Fibroblast of lung (primary cell): ENCODE data around the gene TMEM19. TPM values are rescaled to one million over a fixed set of nuclear protein-coding genes. Genes with fewer than 3 reads are reported as not detected.

Experiments
- DNase-seq, 2 donors: peaks; one replicate each; pipeline versions ENCODE4 v3.0.0 to v3.0.0-alpha.2; 2010; ENCODE audit warnings: low read depth in 2 of 2
- H2AFZ ChIP-seq: 2 replicates; pipeline ENCODE4 v1.5.1; 2012; ENCODE audit warnings: low read length, control low read depth, inconsistent platforms
- H3K27ac ChIP-seq: 2 replicates; pipeline ENCODE4 v1.5.1; 2011; ENCODE audit warnings: low read length, control low read depth; ENCODE audit not compliant: insufficient read depth
- H3K27me3 ChIP-seq: 2 replicates; pipeline ENCODE4 v1.5.1; 2011; ENCODE audit warnings: mild to moderate bottlenecking, low read length; ENCODE audit not compliant: control insufficient read depth, insufficient read depth
- H3K36me3 ChIP-seq: 2 replicates; pipeline ENCODE4 v1.5.1; 2011; ENCODE audit warnings: low read length; ENCODE audit not compliant: control insufficient read depth, insufficient read depth
- H3K4me1 ChIP-seq: 2 replicates; pipeline ENCODE4 v1.5.1; 2011; ENCODE audit warnings: low read length; ENCODE audit not compliant: control insufficient read depth, insufficient read depth; ENCODE audit errors: extremely low read depth
- H3K4me2 ChIP-seq: 2 replicates; pipeline ENCODE4 v1.5.1; 2011; ENCODE audit warnings: low read length, control low read depth; ENCODE audit not compliant: insufficient read depth; ENCODE audit errors: extremely low read depth
- H3K4me3 ChIP-seq, 4 experiments: fragments of 200-600 bp in 1 of 4; sonication (generic) in 1 of 4; replicated peaks in 1 of 4; 2 replicates each; pipeline ENCODE4 v1.5.1; 2011 to 2016; ENCODE audit warnings: low read length in 4 of 4, low read depth in 3 of 4, mild to moderate bottlenecking in 3 of 4, control low read depth in 2 of 4, inconsistent platforms in 1 of 4, mixed read lengths in 1 of 4; ENCODE audit not compliant: insufficient read depth in 1 of 4; ENCODE audit errors: control extremely low read depth in 1 of 4
- H3K79me2 ChIP-seq: 2 replicates; pipeline ENCODE4 v1.5.1; 2012; ENCODE audit warnings: mild to moderate bottlenecking, low read length, inconsistent platforms; ENCODE audit not compliant: control insufficient read depth, insufficient read depth
- H3K9ac ChIP-seq: 2 replicates; pipeline ENCODE4 v1.5.1; 2011; ENCODE audit warnings: mild to moderate bottlenecking, low read length, control low read depth; ENCODE audit not compliant: insufficient read depth
- H3K9me3 ChIP-seq: 2 replicates; pipeline ENCODE4 v1.5.1; 2012; ENCODE audit warnings: low read depth, low read length; ENCODE audit not compliant: control insufficient read depth, insufficient read depth
- H4K20me1 ChIP-seq: 2 replicates; pipeline ENCODE4 v1.5.1; 2011; ENCODE audit warnings: low read length; ENCODE audit not compliant: control insufficient read depth, insufficient read depth; ENCODE audit errors: extremely low read depth
- CTCF ChIP-seq, 2 donors: IDR thresholded peaks in 1 of 2; conservative IDR thresholded peaks in 1 of 2; 1 replicate in 1 of 2; 2 replicates in 1 of 2; pipeline ENCODE4 v1.5.1; 2011 to 2012; ENCODE audit warnings: low read length in 2 of 2, control low read depth in 1 of 2, inconsistent platforms in 1 of 2, low read depth in 1 of 2, mild to moderate bottlenecking in 1 of 2
- EZH2 ChIP-seq: IDR thresholded peaks from 2 replicates; pipeline ENCODE4 v1.5.1; 2012; ENCODE audit warnings: low read length, control low read depth, mild to moderate bottlenecking; ENCODE audit errors: missing control alignments
- polyA plus RNA-seq, 2 donors: library from polyadenylated mRNA; depleted of rRNA in 1 of 2; stranded (reverse) in 1 of 2; unstranded in 1 of 2; fragments of >200 nt; gene quantifications; 2 replicates each; pipeline ENCODE4 v1.2.1, GENCODE V29; 2011 to 2012; ENCODE audit warnings: missing spikeins in 1 of 2
- total RNA-seq: library from RNA; depleted of rRNA; stranded (reverse); fragments of >200 nt; gene quantifications from 2 replicates; pipeline ENCODE4 v1.2.1, GENCODE V29; 2014

The TMEM19 gene
- total and polyA plus RNA-seq, 2 donors (not counting 1 experiment from before 2014, with no cell fraction given), result 19.6 to 25.1 TPM

GRCh38 chr12:71671311-71671710 is 14.6 kb upstream of the TMEM19 start:
- H3K4me1 ChIP-seq, result no peaks in the 10 kb centered on the region
- H3K4me3 ChIP-seq, result no peak overlapping the region
- H3K4me2 ChIP-seq, result no peak overlapping the region
- no peaks in the 10 kb centered on the region for H4K20me1 ChIP-seq
- no peak overlapping the region for H3K9ac ChIP-seq
- DNase-seq, result no peak
- no peak overlapping the region for H2AFZ ChIP-seq
- H3K27ac ChIP-seq, result no peak overlapping the region
- no peaks in the 10 kb centered on the region for H3K27me3 ChIP-seq
- no peaks in the 10 kb centered on the region for H3K9me3 ChIP-seq
- peaks cover under 1% of the 10 kb centered on the region for H3K79me2 ChIP-seq
- no peak for TF ChIP-seq EZH2
- TF ChIP-seq CTCF (conservative IDR thresholded peaks at IDR 0.05 in 1 of 2, IDR thresholded peaks at IDR 0.05 in 1 of 2; ENCODE audit: low read depth in 1 of 2, low read length in 2 of 2), result no peak
- no peaks in the 10 kb centered on the region for H3K36me3 ChIP-seq

GRCh38 chr12:71671816-71672215 is 14.1 kb upstream of the TMEM19 start:
- no peak overlapping the region for H2AFZ ChIP-seq
- no peaks in the 10 kb centered on the region for H3K9me3 ChIP-seq

GRCh38 chr12:71682466-71682865 is 3.4 kb upstream of the TMEM19 start:
- no peak overlapping the region for H3K4me3 ChIP-seq
- no peak overlapping the region for H3K4me2 ChIP-seq
- no peaks in the 10 kb centered on the region for H4K20me1 ChIP-seq
- DNase-seq, result no peak
- no peaks in the 10 kb centered on the region for H3K79me2 ChIP-seq
- no peaks in the 10 kb centered on the region for H3K9me3 ChIP-seq
- H3K4me1 ChIP-seq, result no peaks in the 10 kb centered on the region
- no peak for TF ChIP-seq EZH2
- H3K36me3 ChIP-seq, result no peaks in the 10 kb centered on the region
- no peak overlapping the region for H2AFZ ChIP-seq
- no peak overlapping the region for H3K27ac ChIP-seq
- H3K9ac ChIP-seq, result no peak overlapping the region
- no peaks in the 10 kb centered on the region for H3K27me3 ChIP-seq

More at GRCh38 chr12:71671816-71672215, 14.1 kb upstream of the TMEM19 start:
- no peak for DNase-seq
- TF ChIP-seq CTCF (conservative IDR thresholded peaks at IDR 0.05 in 1 of 2, IDR thresholded peaks at IDR 0.05 in 1 of 2; ENCODE audit: low read depth in 1 of 2, low read length in 2 of 2) (no peak), EZH2 (no peak)
- Histone ChIP-seq H3K4me3 (no peak overlapping the region), H3K27me3 (no peaks in the 10 kb centered on the region), H3K36me3 (no peaks in the 10 kb centered on the region), H3K4me2 (no peak overlapping the region), H4K20me1 (no peaks in the 10 kb centered on the region), H3K4me1 (no peaks in the 10 kb centered on the region), H3K27ac (no peak overlapping the region), H3K9ac (no peak overlapping the region), H3K79me2 (no peaks in the 10 kb centered on the region)
